Epidermal melanocyte (primary cell): ENCODE measurements around the gene CIB1.

ENCODE experiments used
- DNase-seq: peaks from one replicate; pipeline ENCODE4 v3.0.0; 2011; ENCODE audit warnings: low spot score; ENCODE audit not compliant: insufficient read length

The CIB1 gene

DNA sequence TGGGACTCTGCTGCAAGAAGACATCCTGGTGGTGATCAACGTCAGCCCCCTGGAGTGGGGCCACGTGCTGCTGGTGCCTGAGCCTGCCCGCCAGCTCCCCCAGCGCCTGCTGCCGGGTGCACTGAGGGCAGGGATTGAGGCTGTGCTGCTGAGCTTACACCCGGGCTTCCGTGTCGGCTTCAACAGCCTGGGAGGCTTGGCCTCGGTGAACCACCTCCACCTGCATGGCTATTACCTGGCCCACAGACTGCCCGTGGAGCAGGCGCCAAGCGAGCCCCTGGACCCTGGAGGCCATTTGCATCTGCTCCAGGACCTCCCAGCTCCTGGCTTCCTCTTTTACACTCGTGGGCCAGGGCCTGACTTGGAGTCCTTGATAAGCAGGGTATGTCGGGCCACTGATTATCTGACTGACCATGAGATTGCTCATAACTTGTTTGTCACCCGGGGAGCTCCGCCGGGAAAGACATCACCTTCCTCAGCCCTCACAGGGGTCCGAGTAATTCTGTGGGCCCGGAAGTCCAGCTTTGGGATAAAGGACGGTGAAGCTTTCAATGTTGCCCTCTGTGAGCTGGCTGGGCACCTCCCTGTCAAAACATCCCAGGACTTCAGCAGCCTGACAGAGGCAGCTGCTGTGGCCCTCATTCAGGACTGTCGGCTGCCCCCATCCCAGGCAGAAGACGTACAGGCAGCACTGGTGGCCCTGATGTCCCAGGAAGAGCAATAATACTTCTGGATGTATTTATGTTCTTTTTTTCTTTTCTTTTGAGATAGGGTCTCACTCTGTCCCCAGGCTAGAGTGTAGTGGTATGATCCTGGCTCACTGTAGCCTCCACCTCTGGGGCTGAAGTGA lies 7.8 kb upstream of the CIB1 start:
- no peak for DNase-seq

DNA sequence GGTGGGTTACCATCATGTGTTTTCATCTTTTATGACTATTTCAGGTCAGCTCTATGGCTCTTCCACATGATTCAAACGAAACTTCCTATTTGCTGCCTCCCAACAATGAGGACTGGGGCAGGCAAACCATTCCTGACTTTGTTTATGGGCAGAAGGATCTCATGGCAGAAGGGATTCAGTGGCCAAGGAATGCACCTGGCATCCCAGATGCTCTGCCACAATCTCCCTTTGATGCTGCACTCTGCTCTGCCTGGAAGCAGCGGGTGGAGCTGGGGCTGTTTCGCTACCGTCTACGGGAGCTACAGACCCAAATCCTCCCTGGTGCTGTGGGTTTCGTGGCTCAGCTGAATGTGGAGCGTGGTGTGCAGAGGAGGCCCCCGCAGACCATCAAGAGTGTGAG lies 7.1 kb upstream of the CIB1 start:
- DNase-seq, result no peak

GRCh38 chr15:90239371-90239770 lies 5.6 kb upstream of the CIB1 start:
- DNase-seq, result no peak

DNA sequence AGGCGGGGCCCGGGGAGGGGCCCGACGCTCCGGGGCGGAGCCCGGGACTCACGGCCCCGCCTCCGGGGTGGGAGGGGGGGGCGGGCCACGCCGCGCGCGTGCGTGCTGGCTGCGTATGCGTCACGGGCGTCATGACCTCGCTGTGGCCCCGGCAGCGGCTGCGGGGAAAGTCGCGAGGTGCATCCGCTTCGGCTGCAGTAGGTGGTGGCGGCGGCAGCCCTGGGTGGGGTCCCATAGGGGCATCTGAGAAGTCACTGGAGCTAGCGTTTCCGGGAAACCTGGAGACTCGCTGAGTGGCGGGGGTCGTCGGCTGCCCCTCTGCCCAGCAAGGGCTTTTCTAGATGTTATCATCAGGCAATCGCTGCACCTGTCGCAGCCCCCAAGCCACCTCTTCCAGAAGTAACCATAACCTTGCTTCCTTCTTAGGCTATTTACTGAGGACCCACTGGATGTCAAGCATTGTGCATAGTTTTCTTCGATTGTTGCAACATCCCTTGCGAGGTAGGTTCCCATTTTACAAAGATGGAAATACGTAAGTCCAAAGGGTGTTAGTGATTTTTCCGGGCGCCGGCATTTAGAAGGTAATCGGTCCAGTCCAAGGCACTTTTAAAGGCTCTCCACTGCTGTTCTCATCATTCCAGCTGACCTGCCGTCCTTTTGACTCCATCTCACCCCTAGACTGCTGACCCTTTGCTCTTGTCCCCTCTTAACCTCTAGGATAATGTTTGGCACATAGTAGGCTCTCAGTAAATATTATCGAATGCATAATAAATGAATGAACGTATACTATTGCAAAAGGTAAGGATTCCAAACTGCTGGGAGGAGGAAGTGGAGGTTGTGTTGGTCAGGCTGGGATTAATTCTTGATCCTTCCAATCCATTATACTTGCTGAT lies 601 bp upstream of the CIB1 start, which contains the start of gene GDPGP1:
Gene GDPGP1, plus strand, starts transcription at position 114 of the 893 bp plus-strand sequence. CDS start 6,700 bp downstream, outside the sequence.
- no peak for DNase-seq

DNA sequence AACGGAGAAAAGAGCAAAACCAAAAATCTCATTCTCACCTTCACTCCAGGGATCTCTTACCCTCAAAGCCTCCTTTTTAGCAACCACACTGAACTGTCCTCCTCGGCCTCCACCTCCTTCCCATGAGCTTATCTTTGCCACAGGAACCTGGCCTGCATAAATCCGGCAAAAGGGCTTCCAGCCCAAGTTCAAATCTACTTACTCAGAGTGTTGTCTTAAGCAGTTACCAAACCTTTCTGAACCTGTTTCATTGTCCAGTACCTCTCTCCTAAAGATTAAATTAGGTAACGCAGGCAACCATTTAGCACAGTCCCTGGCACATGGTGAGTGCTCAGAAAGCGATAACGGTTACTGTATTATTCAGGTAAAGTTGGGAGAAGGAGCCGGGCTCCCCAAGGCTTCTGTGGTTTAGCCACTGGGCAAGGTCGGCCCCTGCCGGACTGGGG lies 777 bp downstream of the CIB1 start:
- no peak for DNase-seq

DNA sequence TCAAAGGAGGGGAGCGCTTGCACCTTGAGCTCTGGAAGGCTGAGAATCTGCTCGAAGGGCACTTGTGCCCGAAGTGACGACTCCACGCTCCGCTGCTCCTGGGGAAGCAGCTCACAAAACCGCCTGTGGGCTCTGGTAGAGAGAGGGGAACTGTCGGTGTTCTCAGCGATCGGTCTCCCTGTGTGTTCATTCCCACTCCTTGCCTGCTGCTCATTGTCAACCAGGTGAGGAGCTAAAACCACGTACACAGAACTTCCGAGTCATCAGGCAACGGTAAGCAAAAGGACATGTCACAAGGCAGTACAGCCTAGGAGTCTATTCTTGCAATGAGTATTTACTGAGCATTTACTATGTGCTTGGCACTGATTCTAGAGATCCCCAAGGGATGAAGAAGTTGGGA lies 1.5 kb downstream of the CIB1 start:
- no peak for DNase-seq

DNA sequence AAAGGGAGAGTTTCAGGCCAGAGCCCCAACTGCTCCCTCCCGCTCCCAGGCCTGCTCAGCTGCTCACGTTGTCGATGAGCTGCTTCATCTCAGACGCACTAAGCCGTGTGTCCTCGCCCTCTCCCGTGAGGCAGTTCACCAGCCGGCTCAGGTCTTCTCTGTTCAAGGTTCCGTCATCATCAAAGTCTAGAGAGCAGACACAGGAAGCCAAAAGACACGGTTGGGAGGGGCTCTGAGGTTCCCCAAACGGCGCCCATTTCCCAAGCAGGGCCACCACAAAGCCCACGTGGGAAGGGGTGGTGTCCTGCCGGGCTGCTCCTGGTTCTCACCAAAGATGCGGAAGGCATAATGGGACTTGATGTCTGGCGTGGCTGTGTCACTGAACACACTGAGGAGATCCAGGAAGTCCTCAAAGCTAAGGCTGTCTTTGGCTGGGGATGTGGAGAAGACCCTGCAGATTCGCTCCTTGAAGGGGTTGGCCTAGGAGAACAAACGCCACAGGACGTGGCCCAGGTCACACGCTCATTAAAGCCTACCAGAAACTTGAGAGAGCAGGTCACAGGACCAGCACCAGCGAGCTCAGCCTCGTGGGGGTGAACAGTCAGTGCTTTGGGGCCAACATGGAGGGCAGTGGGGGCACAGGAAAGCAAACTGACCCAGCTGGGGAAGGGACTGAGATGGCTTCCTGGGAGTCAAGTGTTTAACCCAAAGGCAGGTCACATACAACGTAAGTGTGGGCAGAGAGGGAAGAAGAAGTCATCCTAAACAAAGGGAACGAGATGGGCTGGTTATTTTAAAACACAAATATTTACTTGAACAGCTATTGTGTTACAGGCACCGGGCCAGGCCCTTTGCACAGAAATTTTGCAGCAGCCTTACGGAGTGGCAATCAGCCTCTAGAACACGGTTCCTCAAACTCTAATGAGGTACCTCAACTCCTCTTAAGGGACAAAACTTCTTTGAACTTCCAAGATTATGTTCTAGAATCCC lies 2.4 kb downstream of the CIB1 start:
- no peak for DNase-seq

- no peak for DNase-seq
Observed at GRCh38 chr15:90230610-90231009, 3.1 kb downstream of the CIB1 start.

DNA sequence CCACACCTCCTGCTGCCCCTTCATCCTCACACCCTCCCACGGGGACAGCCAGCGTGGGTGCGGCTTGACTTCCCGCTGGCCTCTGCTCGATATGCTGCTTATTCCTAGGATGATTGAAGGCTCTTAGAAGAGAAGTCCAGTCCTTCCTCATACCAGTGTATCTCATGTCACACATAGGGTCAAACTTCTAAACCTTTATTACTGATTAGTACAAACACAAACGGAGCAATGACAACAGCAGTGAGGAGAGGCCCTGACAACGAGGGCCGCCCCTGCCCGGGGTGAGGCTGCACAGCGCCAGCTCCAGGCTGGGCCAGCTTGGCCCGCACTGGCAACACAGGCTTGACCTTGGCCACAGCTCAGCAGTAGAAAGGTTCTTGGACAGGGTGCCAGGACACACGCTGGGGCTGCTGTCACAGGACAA lies 3.7 kb downstream of the CIB1 start:
- no peak for DNase-seq

GRCh38 chr15:90228960-90229359 lies 4.8 kb downstream of the CIB1 start:
- no peak for DNase-seq

- no peak for DNase-seq
Observed at GRCh38 chr15:90227816-90228772, 5.6 kb downstream of the CIB1 start.

DNA sequence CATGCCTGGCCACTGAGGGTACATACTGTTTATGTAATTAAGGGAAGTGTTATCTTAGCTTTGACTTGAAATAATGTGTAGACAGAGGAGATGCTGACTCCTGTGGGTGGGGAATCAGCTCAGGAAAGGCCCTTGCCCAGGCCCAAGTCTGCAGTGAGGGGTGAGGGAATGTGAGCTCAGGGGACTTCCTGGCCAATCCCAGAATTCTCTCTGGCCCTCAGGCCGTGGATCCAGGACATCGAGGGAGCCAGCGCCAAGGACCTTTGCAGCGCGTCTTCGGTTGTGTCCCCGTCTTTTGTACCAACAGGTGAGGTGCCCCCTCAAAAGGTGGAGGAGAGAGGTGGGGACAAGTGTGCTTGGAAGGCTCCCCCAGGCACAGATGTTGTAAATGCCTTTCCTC lies 6.4 kb downstream of the CIB1 start:
- DNase-seq, result no peak

- DNase-seq, result no peak
Observed at GRCh38 chr15:90225504-90226234, 8.1 kb downstream of the CIB1 start.

DNA sequence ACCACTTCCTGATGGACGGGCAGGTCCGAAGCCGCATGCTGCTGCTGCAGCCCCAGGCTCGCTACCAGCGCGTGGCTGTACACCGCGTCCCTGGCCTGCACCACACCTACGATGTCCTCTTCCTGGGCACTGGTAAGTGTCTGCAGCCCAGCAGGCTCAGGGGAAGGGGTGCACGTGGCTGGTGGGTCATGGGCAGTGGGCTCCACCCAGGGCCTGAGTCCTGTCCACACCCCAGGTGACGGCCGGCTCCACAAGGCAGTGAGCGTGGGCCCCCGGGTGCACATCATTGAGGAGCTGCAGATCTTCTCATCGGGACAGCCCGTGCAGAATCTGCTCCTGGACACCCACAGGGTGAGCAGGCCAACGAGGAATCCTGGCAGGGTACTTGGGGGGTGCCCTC lies 8.7 kb downstream of the CIB1 start:
- DNase-seq, result no peak

DNA sequence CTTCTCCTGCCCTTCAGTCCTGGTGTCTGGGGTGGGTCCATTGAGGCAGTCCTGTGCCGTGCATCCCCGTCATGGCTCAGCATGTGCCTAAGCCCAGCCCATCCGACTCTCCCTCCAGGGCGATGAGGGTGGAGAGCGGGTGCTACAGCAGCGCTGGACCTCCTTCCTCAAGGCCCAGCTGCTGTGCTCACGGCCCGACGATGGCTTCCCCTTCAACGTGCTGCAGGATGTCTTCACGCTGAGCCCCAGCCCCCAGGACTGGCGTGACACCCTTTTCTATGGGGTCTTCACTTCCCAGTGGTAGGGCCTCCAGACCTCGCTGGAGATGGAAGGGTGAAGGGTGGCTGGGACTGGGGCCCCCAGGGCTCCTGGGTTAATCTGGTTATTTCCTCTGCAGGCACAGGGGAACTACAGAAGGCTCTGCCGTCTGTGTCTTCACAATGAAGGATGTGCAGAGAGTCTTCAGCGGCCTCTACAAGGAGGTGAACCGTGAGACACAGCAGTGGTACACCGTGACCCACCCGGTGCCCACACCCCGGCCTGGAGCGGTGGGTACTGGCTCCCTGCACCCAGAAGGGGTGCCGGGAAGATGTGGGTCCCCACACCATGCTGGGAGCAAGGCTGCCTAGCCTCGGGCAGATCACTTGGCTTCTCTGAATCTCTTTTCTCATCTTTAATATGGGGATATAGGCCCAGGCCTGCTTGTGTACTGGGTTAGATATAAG lies 10.1 kb downstream of the CIB1 start:
- no peak for DNase-seq

DNA sequence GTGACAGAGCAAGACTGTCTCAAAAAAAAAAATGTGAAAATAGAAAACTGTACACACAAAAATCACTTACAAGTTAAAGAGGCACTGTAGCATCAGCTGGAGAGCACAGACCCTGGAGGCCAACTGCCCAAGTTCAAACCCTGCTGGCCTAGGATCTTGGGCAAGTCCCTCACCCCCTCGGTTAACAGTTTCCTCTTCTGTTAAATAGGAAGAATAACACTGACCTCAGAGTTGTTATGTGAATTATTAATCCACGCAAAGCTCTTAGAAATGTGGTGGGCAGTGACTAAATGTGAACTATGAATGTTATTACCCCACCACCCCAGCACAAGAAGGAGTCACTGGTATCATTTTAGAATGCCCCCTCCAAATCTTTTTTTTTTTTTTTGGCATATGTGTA lies 11.2 kb downstream of the CIB1 start:
- no peak for DNase-seq

GRCh38 chr15:90221246-90221900 lies 12.4 kb downstream of the CIB1 start:
- DNase-seq, result peak; percentile 81
